Activated T-cell treated with anti-CD3 and anti-CD28 coated beads, Interleukin-2, amount 50 U/mL, for 1 hour (primary cell): ENCODE results near the gene RAB11FIP3.
"Not testable (repeated sequence)": the region's sequence is repeated elsewhere in the genome, so short reads cannot be mapped to it uniquely, and the experiment has no call there.

Experiments used
- DNase-seq: peaks from one replicate; pipeline ENCODE4 v3.0.0-alpha.2; 2020

RAB11FIP3 gene, protein sequence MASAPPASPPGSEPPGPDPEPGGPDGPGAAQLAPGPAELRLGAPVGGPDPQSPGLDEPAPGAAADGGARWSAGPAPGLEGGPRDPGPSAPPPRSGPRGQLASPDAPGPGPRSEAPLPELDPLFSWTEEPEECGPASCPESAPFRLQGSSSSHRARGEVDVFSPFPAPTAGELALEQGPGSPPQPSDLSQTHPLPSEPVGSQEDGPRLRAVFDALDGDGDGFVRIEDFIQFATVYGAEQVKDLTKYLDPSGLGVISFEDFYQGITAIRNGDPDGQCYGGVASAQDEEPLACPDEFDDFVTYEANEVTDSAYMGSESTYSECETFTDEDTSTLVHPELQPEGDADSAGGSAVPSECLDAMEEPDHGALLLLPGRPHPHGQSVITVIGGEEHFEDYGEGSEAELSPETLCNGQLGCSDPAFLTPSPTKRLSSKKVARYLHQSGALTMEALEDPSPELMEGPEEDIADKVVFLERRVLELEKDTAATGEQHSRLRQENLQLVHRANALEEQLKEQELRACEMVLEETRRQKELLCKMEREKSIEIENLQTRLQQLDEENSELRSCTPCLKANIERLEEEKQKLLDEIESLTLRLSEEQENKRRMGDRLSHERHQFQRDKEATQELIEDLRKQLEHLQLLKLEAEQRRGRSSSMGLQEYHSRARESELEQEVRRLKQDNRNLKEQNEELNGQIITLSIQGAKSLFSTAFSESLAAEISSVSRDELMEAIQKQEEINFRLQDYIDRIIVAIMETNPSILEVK

GRCh38 chr16:425082-425718 lies at the start of gene RAB11FIP3:
Gene RAB11FIP3, plus strand, starts transcription at chr16:425649. Its CDS starts 358 bp downstream, at chr16:426007.
- peak; percentile 91 for DNase-seq

GRCh38 chr16:375927-376816 lies 49.3 kb upstream of the RAB11FIP3 start:
- no peak for DNase-seq

- DNase-seq: no peak
Observed at GRCh38 chr16:376817-377418, 48.5 kb upstream of the RAB11FIP3 start.

GRCh38 chr16:377419-377951 lies 48.0 kb upstream of the RAB11FIP3 start:
- no peak for DNase-seq

GRCh38 chr16:378113-378820 lies 47.2 kb upstream of the RAB11FIP3 start:
- DNase-seq: not testable (repeated sequence)

DNA sequence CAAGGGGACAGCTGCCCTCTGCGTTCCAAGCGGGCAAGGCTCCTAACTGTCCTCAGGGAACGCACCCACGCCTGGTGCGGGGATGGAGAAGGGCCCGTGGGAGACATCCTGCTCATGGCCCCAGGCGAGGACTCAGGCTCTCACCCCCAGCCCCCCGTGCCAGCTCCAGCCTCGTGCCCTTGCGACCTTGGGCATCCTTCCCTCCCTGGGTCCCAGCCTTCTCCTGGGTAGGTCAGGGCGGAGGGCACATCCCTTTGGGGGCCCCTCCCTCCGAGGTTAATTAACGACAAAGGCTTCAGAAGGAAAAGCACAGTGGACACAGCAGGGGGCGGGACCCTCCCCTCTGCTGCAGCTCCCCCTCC lies 46.6 kb upstream of the RAB11FIP3 start:
- DNase-seq: no peak

- no peak for DNase-seq
Observed at GRCh38 chr16:379183-379960, 46.1 kb upstream of the RAB11FIP3 start.

DNA sequence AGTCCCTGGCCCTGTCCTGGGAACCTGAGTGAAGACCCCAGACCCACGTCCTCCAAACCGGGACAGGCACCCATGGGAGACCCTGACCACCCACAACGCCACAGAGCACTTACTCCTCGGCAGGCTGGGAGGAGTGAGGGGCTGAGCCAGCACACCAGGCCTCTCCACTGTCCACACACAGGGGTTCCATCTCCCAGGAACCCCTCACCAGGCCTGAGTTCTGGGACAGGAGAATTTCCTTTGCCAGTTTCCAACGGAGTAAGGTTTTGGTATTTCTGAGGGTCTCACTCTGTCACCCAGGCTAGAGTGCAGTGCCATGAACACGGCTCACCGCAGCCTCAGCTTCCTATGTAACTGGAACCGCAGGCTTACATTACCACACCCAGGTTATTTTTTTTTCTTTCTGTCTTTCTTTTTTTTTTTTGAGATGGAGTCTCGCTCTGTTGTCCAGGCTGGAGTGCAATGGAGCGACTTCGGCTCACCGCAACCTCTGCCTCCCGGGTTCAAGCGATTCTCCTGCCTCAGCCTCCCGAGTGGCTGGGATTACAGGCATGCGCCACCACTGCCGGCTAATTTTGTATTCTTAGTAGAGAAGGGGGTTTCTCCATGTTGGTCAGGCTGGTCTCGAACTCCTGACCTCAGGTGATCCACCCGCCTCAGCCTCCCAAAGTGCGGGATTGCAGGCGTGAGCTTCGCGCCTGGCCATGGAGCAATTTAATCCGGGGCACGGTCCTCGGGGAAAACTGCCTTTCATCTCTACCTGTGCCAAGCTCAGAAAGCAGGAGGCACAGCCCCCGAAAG lies 45.3 kb upstream of the RAB11FIP3 start:
- DNase-seq: no peak

GRCh38 chr16:380762-381011 lies 44.8 kb upstream of the RAB11FIP3 start:
- no peak for DNase-seq

DNA sequence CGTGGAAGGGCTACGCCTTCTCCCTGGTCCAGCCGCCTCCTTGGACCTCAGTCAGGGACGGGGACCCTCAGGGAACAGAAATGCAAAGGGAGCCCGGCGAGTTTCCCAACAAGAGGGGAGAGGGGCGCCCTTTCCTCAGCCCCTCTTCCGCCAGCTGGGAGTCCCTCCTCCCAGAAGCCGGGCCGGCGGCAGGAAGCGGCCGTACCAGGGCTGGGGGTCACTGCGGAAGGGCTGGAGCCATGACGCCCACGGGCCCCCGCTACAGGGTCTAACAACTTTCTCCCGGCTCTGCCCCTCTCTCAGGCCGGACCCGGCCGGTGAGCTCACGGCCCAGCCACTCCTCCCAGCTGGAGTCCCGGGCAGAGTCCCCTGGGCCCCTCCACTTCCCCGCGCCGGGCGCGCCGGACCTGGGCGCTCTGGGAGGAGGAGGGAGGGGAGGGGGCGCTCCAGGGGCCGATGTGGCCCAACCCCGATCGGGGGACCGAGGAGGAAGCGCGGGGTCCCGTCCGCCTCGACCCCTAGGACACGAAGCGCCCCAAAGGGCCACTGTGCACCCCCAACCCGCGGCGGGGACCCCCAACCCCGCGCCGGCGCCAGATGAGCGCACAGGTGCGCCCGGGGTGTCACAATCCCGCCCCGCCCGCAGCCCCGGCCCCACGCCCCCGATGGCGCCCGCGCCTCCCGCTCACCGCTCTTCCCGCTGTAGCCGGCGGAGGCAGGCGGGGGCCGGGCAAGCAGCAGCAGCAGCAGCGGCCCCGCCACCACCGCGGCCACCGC lies 44.2 kb upstream of the RAB11FIP3 start:
- DNase-seq: no peak

DNA sequence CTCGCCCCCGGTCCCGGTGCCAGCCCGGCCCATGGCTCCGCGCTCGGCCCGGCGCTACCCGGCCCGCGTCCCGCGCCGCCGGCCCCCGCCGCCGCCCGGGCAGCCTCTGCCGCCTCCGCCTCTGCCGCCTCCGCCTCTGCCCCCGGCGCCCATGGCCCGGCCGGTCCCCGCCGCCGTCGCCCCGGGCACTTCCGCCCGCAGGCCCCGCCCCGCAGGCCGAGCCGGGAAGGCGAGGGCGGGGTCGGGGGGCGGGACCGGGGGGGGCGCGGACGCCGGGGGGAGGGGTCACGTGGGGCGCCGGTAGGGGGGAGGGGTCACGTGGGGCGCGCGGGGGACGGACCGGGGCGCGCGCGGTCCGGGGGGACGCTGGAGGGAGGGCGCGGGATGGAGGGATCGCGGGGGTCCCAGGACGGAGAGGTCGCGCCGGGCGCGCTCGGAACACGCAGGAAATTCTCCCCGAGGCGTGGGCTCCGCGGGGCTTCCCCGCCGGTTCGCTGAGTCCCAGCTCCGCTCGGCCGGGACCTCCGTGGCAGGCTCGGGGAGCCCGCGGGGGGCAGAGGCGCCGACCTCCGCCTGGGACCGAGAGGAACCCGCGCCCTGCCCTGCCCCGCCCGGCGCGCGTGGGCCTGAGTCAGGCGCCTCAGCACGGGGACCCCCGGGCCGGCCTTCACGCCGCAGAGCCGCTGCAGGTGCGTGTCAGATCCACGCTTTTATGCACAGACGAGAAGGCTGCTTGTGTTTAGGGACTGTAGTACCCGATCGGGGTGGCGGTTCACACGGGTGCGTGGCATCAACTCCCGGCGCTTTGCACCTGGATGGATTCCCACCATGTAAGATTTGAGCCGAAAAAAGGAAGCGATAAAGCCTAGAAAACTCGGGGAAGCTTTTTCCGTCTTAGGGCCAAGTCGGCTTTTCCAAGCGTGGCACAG lies 43.4 kb upstream of the RAB11FIP3 start, which contains the start of gene PGAP6:
PGAP6 (minus strand) TSS at position 190 of the 929 bp plus-strand sequence; CDS start at position 33, 157 bp downstream.
- DNase-seq: peak; percentile 71

- DNase-seq: peak; percentile 55
Observed at GRCh38 chr16:383326-384051, 42.0 kb upstream of the RAB11FIP3 start.

GRCh38 chr16:386641-387156 lies 38.8 kb upstream of the RAB11FIP3 start:
- no peak for DNase-seq

DNA sequence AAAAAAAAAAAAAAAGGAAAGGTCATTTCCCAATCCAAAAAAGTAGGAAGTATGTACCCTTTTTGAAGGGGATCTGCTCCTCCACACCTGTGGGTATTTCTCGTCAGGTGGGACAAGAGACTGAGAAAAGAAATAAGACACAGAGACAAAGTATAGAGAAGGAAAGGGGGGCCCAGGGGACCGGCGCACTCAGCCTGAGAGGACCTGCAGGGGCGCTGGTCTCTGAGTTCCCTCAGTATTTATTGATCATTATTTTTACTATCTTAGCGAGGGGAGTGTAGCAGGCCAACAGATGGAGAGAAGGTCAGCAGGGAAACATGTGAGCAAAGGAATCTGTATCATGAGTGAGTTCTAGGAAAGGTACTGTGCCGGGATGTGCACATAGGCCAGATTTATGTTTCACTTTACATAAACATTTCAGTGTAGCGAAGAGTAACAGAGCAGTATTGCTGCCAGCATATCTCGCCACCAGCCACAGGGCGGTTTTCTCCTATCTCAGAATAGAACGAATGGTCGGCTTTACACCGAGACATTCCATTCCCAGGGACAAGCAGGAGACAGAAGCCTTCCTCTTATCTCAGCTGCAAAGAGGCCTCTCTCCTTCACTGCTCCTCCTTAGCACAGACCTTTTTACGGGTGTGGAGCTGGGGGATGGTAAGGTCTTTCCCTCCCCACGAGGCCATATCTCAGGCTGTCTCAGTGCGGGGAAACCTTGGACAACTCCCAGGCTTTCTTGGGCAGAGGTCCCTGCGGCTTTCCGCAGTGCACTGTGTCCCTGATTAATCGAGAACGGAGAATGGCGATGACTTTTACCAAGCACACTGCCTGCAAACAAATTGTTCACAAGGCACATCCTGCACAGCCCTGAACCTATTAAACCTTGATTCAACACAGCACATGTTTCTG lies 37.4 kb upstream of the RAB11FIP3 start:
- DNase-seq: not testable (repeated sequence)

GRCh38 chr16:389352-389751 lies 36.1 kb upstream of the RAB11FIP3 start:
- DNase-seq: no peak

- peak; percentile 85 for DNase-seq
Observed at GRCh38 chr16:391885-392335, 33.5 kb upstream of the RAB11FIP3 start.
